Stimulated activated CD4-positive, alpha-beta T cell treated with anti-CD3 and anti-CD28 coated beads, Interleukin-4, amount 100 ng/mL, for 48 hours (primary cell): ENCODE measurements around the gene C16orf95.

Experiments
- DNase-seq, 2 donors: peaks; one replicate each; pipeline ENCODE4 v3.0.0-alpha.2; 2020; ENCODE audit warnings: low read depth in 2 of 2

C16orf95 gene

GRCh38 chr16:87316450-87316922 is 706 bp downstream of the C16orf95 start:
- no peak for DNase-seq

- DNase-seq, result no peak
These were observed 2.2 kb downstream of the C16orf95 start for GRCh38 chr16:87314990-87315420.

- no peak for DNase-seq
These were observed 5.2 kb downstream of the C16orf95 start for GRCh38 chr16:87312008-87312407.

DNA sequence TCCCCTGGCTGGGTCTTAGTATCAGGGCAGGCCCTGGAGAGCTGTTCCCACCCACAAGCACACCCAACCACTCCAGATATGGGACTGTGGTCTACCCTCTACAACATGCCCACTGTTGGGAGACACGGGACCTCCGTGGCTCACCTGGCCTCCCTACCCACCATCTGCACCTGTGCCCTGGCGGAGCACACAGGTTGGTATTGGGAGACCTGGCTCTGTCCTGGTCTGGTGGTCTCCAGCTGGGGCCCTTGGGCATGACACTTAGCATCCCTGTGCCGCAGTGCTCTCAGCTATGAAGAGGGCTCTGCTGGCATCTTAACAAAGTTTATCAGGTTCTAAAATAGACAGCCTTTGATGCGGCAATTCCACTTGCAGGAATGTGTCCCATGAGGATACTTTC is 5.8 kb downstream of the C16orf95 start:
- DNase-seq, result no peak

DNA sequence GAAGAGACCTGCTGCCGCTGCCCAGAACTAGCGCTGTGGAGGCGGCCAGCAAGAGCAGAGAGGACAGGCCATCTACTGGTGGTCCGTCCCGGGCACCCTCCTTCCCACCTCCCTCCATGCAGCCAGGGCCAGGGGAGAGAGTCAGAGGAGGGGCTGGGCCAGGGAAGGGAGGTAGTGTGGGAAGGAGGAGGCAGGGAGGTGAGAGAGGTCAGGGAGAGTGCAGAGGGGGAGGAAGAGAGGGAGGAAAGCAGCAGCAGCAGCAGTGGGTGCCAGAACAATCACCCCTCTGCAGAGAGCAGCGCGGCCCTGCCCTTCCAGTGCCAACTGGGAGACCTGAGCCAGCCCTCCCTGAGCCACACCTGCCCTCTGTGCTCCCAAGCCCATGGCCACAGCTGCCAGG is 6.6 kb downstream of the C16orf95 start:
- DNase-seq, result no peak

DNA sequence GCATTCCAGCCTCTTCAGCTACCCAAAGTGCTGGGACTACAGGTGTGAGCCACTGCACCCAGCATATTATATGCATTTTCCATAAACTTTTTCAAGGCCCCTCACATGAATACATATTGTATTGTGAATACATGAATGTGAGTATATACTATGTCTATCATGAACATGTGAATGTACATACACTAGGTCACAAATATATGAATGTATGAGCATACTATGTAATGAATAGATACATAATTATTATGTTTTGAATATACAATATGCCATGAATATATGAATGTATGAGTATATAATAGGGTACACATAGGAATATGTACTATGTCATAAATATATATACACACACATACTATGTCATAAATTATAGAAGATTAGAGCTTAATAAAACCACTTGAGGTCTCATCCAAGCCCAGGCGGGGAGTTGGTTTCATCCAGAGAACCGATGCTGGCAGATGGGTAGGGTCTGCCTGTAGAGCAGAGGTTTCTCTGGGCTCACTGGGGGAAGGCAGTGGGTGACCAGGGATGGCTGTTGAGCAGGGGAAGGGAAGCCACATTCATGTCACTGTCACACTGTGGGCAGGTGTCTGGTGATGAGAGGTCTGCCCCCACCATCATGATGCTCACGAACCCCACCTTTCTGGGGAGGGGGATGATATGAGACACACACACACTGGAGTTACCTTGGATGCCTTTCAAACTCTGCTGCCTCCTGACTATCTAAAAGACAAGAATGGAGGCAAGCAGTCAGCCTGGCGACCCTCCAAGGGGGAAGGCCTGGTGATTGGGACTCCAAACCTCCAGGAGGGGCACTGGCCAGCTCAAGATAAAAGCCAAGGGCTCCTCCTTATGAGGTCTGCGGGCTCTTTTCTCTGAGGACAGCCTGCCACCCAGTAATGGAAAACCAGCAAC is 7.3 kb downstream of the C16orf95 start:
- no peak for DNase-seq

DNA sequence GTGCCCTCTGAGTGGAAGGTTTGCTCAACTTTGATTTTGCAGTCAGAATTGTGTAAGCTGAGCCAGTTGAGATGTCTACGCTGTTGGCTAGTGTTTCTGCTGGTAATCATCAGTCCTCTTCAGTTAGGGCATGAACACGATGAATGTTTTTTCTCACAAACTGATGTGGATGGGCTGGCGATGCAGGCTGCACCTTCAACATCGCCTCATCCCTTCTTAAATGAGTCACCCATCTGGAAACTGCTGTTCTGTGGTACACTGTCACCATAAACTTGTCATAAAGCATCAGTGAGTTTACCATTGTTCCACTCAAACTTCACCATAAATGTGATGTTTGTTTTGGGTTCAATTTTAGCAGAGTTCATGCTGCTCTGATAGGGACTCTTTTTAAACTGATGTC is 8.4 kb downstream of the C16orf95 start:
- no peak for DNase-seq

- no peak for DNase-seq
These were observed 10.7 kb downstream of the C16orf95 start for GRCh38 chr16:87306516-87306915.

GRCh38 chr16:87305505-87306391 is 11.4 kb downstream of the C16orf95 start:
- DNase-seq, result no peak

GRCh38 chr16:87304951-87305350 is 12.2 kb downstream of the C16orf95 start:
- DNase-seq, result no peak

DNA sequence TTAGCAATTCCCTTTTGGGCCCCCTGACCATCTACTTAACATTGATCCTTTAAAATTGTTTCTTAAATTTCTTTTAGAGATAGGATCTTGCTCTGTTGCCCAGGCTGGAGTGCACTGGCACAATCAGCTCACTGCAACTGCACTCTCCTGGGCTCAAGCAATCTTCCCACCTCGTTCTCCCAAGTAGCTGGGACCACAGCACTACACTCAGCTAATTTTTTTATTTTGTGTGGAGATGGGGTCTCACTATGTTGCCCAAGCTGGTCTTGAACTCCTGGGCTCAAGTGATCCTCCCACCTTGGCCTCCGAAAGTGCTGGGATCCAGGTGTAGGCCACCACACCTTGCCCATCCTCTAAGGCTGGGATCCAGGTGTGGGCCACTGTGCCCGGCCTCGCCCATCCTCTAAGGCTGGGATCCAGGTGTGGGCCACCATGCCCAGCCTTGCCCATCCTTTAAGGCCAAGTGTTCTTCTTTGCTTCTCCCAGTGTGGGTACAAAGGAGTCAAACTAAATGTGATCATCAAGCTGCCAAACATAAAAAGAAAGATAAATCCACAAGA is 13.2 kb downstream of the C16orf95 start:
- DNase-seq, result no peak

DNA sequence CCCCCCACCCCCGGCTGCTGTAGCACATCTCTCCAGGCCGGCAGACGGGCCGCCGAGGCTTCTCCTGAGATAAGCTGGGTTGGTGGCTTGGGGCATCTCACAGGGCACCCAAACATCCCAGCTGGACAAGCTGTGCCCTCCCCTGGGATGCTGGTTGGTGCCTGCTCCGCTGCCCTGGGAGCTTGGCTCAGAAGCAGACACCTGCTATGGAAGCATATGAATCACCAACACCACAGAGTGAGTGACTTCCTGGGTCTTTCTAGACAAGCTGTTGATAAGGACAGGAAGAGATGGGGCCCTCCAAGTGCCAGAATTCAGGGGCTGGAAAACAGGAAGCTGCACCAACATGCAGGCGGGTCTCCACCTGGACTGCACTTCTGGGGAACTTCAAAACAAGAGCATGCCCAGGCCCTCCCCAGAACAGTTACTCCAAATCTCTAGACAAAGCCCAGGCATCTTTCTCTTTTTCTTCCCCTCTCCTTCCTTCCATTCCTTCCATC is 13.7 kb downstream of the C16orf95 start:
- no peak for DNase-seq

GRCh38 chr16:87298857-87299465 is 18.2 kb downstream of the C16orf95 start:
- DNase-seq, result no peak

DNA sequence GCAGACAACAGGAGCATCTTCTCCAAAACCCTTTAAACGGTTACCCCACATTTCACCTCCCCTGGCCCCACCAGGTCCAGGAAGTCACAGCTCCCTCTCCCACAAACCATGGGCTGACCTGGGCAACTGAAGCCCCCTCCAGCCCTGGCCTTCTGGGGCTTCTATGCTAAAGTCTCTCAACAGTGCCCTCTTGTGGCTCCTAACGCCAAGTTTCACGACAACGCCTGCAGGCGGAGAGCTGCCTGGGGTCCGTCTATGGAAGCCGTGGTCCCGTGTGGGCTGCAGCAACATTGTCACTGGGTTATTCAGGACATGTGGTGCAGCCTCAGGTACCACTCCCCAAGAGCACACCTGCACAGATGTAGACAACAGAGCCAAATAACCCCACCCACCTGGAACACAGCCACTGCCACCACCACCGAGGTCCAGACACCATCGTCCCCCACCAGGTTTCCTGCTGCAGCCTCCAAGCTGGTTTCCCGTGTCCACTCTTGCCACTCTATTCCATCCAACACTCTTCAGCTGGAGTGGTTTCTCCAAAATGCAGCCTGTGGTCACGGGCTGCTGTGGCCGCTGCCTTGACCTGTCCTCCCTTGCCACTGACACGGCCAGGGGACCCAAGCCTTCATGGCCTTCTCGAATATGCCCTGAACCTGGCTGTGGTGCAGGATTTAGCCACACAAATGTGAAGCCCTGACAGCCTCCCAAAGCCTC is 19.1 kb downstream of the C16orf95 start:
- DNase-seq, result peak; percentile 11 to 24

DNA sequence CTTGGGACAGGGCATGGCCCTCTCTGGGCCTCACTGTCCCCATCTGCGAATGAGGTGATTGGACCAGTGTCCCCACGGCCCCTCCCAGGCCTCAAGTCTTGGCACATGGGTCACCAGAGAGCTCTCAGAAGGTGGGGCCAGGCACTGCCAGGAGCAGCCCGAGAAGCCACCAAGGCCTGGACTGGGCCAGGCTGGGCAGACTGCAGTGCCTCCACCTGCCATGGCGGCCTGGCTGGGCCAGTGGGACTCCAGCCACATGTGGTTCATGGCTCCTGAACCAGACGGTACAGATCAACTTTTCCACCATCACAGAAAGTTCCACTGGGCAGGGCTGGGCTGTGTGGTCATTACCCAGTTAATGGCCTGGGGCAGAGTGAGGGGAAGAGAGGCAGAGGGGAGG is 19.8 kb downstream of the C16orf95 start:
- no peak for DNase-seq

- no peak for DNase-seq
These were observed 21.3 kb downstream of the C16orf95 start for GRCh38 chr16:87295661-87296531.

DNA sequence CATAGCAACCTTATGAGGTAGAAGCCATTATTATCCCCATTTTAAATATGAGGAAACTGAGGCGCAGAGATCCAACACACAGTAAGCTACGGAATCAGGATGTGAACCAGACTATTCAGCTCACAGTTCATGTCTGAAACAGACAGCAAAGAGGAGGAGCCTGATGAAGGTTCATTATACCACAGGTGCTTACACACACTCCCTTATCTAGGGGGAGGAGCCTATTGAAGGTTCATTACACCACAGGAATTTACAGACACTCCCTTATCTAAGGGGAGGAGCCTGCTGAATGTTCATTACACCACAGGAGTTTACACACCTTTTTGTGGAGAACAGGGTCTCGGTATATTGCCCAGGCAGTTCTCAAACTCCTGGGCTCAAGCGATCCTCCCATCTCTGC is 21.9 kb downstream of the C16orf95 start:
- no peak for DNase-seq

- no peak for DNase-seq
These were observed 23.2 kb downstream of the C16orf95 start for GRCh38 chr16:87293990-87294389.

DNA sequence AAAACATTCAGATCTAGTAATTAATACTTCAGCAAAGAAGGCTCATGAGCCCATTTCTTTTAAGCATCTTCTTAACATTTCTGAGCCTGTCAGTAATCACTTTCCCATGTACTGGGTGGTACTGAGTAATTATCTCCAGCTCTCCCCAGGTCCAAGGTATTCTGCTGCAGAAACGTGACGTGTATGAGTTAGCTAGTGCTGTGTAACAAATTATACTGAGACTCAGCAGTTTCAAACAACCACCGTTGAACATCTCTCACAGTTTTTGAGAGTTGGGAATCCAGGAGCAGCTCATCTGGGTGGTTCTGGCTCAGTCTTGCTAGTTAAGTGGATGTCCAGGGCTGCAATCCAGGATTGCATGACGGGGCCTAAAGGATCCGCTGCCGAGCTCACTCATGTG is 25.2 kb downstream of the C16orf95 start:
- no peak for DNase-seq
